Skeletal muscle satellite cell (primary cell): ENCODE data around the gene RFNG.
A peak's percentile ranks its signal among the peaks of the same experiment; 100 is the strongest.

ENCODE experiments used
- H3K27me3 ChIP-seq: 2 replicates; pipeline ENCODE4 v1.7.0; 2013; ENCODE audit warnings: low read length; ENCODE audit not compliant: control insufficient read depth, insufficient read depth
- H3K36me3 ChIP-seq: 2 replicates; pipeline ENCODE4 v1.7.0; 2013; ENCODE audit warnings: mild to moderate bottlenecking, control low read depth, low read length; ENCODE audit not compliant: insufficient read depth
- H3K4me1 ChIP-seq: 2 replicates; pipeline ENCODE4 v1.7.0; 2013; ENCODE audit warnings: low read length; ENCODE audit not compliant: control insufficient read depth, insufficient read depth
- H3K4me2 ChIP-seq: 2 replicates; pipeline ENCODE4 v1.7.0; 2013; ENCODE audit warnings: mild to moderate bottlenecking, low read length
- H3K4me3 ChIP-seq: 2 replicates; pipeline ENCODE4 v1.7.0; 2013; ENCODE audit warnings: low read length
- H3K9ac ChIP-seq: 2 replicates; pipeline ENCODE4 v1.7.0; 2013; ENCODE audit warnings: mild to moderate bottlenecking, low read depth, low read length, moderate library complexity
- H3K9me3 ChIP-seq: replicated peaks from 2 replicates; pipeline ENCODE4 v1.7.0; 2013; ENCODE audit warnings: mild to moderate bottlenecking, control low read depth, low read length

RFNG gene

GRCh38 chr17:82080048-82080788 lies 28.6 kb upstream of the RFNG start:
- Histone ChIP-seq H3K36me3 (peaks cover 64% of the 10 kb centered on the region), H3K4me3 (no peak overlapping the region)

GRCh38 chr17:82079001-82079677 lies 27.5 kb upstream of the RFNG start:
- Histone ChIP-seq H3K9me3 (no peaks in the 10 kb centered on the region), H3K27me3 (no peaks in the 10 kb centered on the region), H3K36me3 (peaks cover 59% of the 10 kb centered on the region), H3K4me3 (no peak overlapping the region), H3K9ac (no peak overlapping the region), H3K4me1 (no peaks in the 10 kb centered on the region), H3K4me2 (no peak overlapping the region)

More at GRCh38 chr17:82080048-82080788, 28.6 kb upstream of the RFNG start:
- Histone ChIP-seq H3K9me3 (no peaks in the 10 kb centered on the region), H3K27me3 (no peaks in the 10 kb centered on the region), H3K4me1 (no peaks in the 10 kb centered on the region), H3K4me2 (no peak overlapping the region), H3K9ac (no peak overlapping the region)

- Histone ChIP-seq H3K9ac (no peak overlapping the region), H3K4me2 (no peak overlapping the region), H3K36me3 (peaks cover 53% of the 10 kb centered on the region), H3K4me1 (no peaks in the 10 kb centered on the region), H3K27me3 (no peaks in the 10 kb centered on the region), H3K4me3 (no peak overlapping the region), H3K9me3 (no peaks in the 10 kb centered on the region)
Measured at GRCh38 chr17:82078433-82078832, 26.8 kb upstream of the RFNG start.

GRCh38 chr17:82077617-82078358 lies 26.2 kb upstream of the RFNG start:
- no peak overlapping the region for H3K9ac ChIP-seq
- no peak overlapping the region for H3K4me2 ChIP-seq
- H3K4me1 ChIP-seq, result no peaks in the 10 kb centered on the region
- peaks cover 47% of the 10 kb centered on the region for H3K36me3 ChIP-seq
- no peaks in the 10 kb centered on the region for H3K9me3 ChIP-seq
- no peak overlapping the region for H3K4me3 ChIP-seq
- no peaks in the 10 kb centered on the region for H3K27me3 ChIP-seq

GRCh38 chr17:82076785-82077591 lies 25.4 kb upstream of the RFNG start:
- no peak overlapping the region for H3K4me3 ChIP-seq
- no peaks in the 10 kb centered on the region for H3K9me3 ChIP-seq
- H3K4me1 ChIP-seq, result no peaks in the 10 kb centered on the region
- no peak overlapping the region for H3K4me2 ChIP-seq
- H3K36me3 ChIP-seq, result peaks cover 39% of the 10 kb centered on the region
- H3K27me3 ChIP-seq, result no peaks in the 10 kb centered on the region
- no peak overlapping the region for H3K9ac ChIP-seq

- peaks cover 34% of the 10 kb centered on the region for H3K36me3 ChIP-seq
- no peaks in the 10 kb centered on the region for H3K4me1 ChIP-seq
- H3K27me3 ChIP-seq, result no peaks in the 10 kb centered on the region
- no peaks in the 10 kb centered on the region for H3K9me3 ChIP-seq
- H3K4me3 ChIP-seq, result no peak overlapping the region
- H3K9ac ChIP-seq, result no peak overlapping the region
- H3K4me2 ChIP-seq, result no peak overlapping the region
Measured at GRCh38 chr17:82076018-82076784, 24.6 kb upstream of the RFNG start.

GRCh38 chr17:82073446-82073845 lies 21.8 kb upstream of the RFNG start:
- Histone ChIP-seq H3K36me3 (peaks cover 12% of the 10 kb centered on the region), H3K9ac (no peak overlapping the region), H3K4me1 (no peaks in the 10 kb centered on the region), H3K4me2 (no peak overlapping the region), H3K4me3 (no peak overlapping the region), H3K27me3 (no peaks in the 10 kb centered on the region), H3K9me3 (no peaks in the 10 kb centered on the region)

- H3K4me3 ChIP-seq, result no peak overlapping the region
- H3K4me2 ChIP-seq, result no peak overlapping the region
- no peak overlapping the region for H3K9ac ChIP-seq
- H3K4me1 ChIP-seq, result no peaks in the 10 kb centered on the region
- no peaks in the 10 kb centered on the region for H3K9me3 ChIP-seq
- H3K27me3 ChIP-seq, result no peaks in the 10 kb centered on the region
- peaks cover 6% of the 10 kb centered on the region for H3K36me3 ChIP-seq
Measured at GRCh38 chr17:82072827-82073226, 21.2 kb upstream of the RFNG start.

GRCh38 chr17:82070611-82071010 lies 19.0 kb upstream of the RFNG start:
- Histone ChIP-seq H3K36me3 (no peaks in the 10 kb centered on the region), H3K9me3 (no peaks in the 10 kb centered on the region), H3K27me3 (no peaks in the 10 kb centered on the region), H3K9ac (no peak overlapping the region), H3K4me3 (no peak overlapping the region), H3K4me2 (no peak overlapping the region), H3K4me1 (peaks cover 8% of the 10 kb centered on the region)

- H3K9ac ChIP-seq, result peak within 1 kb of the TSS; percentile 97
- H3K9me3 ChIP-seq, result no peaks in the 10 kb centered on the region
- peaks cover 21% of the 10 kb centered on the region for H3K4me1 ChIP-seq
- peak within 1 kb of the TSS; percentile 87 for H3K4me3 ChIP-seq
- no peaks in the 10 kb centered on the region for H3K27me3 ChIP-seq
- H3K4me2 ChIP-seq, result peak within 1 kb of the TSS; percentile 100
- peaks cover 15% of the 10 kb centered on the region for H3K36me3 ChIP-seq
Measured at GRCh38 chr17:82065638-82066303, 14.2 kb upstream of the RFNG start, which contains the start of gene DUS1L. TSS of gene DUS1L (minus strand) at chr17:82065804. CDS start at chr17:82065059, 745 bp downstream.
